DMS53 treated with DMSO at 0.1 percent for 48 hours (cell line): Measurements from ENCODE around the gene NRIP3.

Experiments
- DNase-seq: peaks from one replicate; lab custom pipeline; 2025; ENCODE audit not compliant: unreplicated experiment; lab: John Stamatoyannopoulos, UW

Gene NRIP3

DNA sequence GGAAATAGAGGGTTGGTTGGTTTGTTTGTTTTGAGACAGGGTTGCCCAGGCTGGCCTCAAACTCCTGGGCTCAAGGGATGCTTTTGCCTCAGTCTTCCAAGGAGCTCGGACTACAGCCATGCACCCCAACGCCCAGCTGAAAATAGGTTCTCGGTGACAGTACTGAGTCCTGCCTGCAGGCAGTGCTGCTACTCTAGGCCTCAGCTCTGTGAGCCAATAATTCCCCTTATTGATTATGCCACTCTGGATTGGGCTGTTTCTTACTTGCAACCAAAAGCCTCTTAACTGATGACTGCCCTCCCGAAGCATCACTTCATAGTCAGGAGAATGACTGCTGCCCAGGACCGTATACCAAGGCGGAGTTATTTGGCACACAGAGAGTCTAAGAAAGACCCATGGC lies 69.9 kb downstream of the NRIP3 start:
- DNase-seq: no peak

DNA sequence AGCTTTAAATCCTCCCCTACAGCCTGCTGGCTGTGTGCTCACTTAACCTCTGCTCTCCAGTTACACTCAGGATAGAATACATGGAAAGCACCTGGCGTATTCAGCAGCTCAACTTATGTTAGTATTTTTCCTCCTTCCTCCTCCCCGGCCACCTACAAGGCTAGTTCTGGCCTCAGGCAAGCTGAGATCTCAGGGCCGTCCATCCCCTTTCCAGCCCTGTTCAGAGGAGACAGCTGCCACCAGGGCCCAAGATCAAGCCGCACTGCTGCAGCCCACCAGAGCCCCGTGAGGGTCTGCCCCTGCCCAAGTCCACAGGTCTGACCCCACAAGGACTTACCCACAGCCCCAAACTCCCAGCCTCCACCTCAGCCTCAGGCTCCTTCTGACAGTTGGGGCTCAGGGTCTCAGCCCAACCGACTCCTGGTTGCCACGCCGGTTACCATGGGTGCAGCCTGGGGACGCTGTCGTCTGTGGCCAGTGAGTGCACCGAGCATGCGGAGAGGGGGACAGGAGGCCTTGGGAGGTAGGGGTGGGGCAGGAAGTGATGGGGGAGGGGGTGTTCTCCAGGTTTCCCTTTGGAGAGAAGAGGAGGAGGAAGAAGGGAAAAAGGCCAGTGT lies 71.1 kb downstream of the NRIP3 start, which contains the start of gene C11orf16:
TSS of gene C11orf16 (minus strand) at position 384 of the 617 bp plus-strand sequence. CDS start 639 bp downstream, outside the sequence.
- no peak for DNase-seq
